ENCODE measurements around the gene COLEC12.

The COLEC12 gene

DNA sequence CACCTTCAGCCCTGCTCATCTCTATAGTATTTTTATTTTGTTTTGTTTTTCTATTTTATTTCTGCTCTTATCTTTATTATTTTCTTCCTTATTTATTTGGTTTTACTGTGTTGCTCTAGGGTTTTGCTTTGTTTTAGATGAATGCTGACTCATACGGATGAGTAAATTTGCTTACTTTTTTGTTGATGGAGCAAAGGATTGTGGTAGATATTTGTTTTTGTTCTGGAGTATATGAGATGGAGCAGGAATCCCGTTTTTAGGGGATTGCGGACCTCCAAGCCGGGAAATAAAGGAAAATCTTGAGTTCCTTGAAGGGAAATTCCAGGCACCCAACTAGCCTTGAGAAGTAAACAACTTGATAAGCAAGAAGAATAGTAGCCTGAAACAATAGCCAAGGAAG is 15.3 kb upstream of the COLEC12 start:
- Mint-ChIP-seq H3K27me3 (peaks cover 6 to 13% of the 10 kb centered on the region in 2 donors), H3K4me3 (no peak overlapping the region), H3K4me1 (peaks cover 8 to 9% of the 10 kb centered on the region in 2 donors), H3K9me3 (peaks cover 6 to 8% of the 10 kb centered on the region in 2 donors), H3K27ac (no peak overlapping the region), H3K36me3 (peaks cover 3 to 5% of the 10 kb centered on the region in 2 donors)
- DNase-seq (no peak), ATAC-seq (replicated peaks) (no peak)

DNA sequence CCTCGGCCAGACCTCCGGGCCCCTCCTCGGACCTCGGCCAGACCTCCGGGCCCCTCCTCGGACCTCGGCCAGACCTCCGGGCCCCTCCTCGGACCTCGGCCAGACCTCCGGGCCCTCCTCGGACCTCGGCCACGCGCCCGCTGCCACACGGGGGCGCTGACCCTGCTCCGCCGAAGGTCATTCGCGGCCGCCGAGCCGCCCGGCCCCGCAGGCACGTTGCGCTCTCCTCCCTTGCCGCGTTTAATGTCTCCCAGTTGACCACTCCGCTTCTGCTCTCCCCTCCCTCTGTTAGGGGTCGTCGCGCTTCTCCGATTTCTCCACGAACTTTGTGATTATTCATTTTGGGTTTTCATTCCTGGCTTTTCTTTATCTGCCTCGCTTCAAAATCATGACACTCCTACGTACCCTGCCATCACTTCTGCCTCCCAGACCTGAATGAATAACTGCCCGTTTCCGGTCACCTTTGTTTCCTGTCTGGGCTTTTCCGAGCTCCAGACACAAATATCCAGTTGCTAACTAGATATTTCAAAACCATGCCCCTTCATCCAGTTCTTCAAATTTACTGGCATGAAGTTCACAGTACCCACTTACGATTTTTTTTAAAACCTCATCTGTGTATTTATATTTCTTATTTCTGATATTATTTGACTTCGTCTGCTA is 14.8 kb upstream of the COLEC12 start:
- peaks cover 6 to 8% of the 10 kb centered on the region in 2 donors for H3K9me3 Mint-ChIP-seq
- H3K4me1 Mint-ChIP-seq, result peaks cover 8 to 9% of the 10 kb centered on the region in 2 donors
- no peak for DNase-seq
- H3K36me3 Mint-ChIP-seq, result peaks cover 3 to 5% of the 10 kb centered on the region in 2 donors
- H3K4me3 Mint-ChIP-seq, result no peak overlapping the region
- ATAC-seq (replicated peaks), result no peak
- H3K27me3 Mint-ChIP-seq, result peaks cover 6 to 8% of the 10 kb centered on the region in 2 donors
- H3K27ac Mint-ChIP-seq, result no peak overlapping the region

DNA sequence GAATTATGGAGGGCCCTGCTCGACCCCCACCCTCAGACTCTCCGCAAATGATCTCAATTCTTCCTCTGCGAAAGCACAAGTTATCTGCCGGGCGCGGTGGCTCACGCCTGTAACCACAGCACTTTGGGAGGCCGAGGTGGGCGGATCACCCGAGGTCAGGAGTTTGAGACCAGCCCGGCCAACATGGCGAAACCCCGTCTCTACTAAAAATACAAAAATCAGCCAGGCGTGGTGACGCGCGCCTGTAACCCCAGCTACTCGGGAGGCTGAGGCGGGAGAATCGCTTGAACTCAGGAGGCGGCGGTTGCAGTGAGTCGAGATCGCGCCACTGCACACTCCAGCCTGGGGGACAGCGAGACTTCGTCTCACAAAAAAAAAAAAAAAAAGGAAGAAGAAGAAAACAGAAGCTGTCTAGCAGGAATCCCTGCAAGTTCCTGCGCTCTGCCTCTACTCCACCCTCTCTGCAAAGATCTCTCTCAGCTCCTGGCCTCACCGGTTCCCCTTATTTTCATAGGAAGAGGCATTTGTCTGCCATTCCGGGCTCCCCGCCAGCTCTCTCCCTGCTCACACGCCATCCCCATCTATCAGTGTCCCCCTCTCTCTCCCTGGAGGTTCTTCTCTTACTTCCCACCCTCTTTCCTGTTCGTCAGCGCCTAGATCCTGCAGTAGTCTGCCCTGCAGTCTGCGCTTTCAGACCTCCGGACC is 13.5 kb upstream of the COLEC12 start:
- ATAC-seq (replicated peaks) (no peak), DNase-seq (no peak)
- Mint-ChIP-seq H3K4me1 (peaks cover 5 to 6% of the 10 kb centered on the region in 2 donors), H3K36me3 (peaks cover 3 to 5% of the 10 kb centered on the region in 2 donors), H3K27me3 (peaks cover 6% of the 10 kb centered on the region in 2 donors), H3K4me3 (no peak overlapping the region), H3K9me3 (peaks cover 6 to 8% of the 10 kb centered on the region in 2 donors), H3K27ac (no peak overlapping the region)

DNA sequence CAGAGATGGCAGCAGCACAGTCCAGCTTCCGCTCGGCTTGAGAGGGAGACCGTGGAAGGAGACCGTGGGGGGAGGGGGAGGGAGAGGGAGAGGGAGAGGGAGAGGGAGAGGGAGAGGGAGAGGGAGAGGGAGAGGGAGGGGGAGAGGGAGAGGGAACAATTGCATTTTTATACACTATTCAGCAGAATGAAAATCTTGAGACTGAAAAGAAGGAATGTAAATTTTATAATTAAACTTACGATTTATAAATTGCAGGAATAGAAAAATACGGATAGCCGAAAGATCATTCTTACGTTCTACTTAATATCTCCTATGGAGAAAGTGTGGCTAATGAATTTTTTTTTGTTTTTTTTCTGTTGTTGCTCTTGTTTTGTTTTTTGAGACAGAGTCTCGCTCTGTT is 12.5 kb upstream of the COLEC12 start:
- peaks cover 6 to 8% of the 10 kb centered on the region in 2 donors for H3K9me3 Mint-ChIP-seq
- H3K27me3 Mint-ChIP-seq, result peaks cover 0 to 6% of the 10 kb centered on the region in 2 donors
- H3K27ac Mint-ChIP-seq, result no peak overlapping the region
- DNase-seq (no peak), ATAC-seq (replicated peaks) (no peak)
- no peak overlapping the region for H3K4me3 Mint-ChIP-seq
- peaks cover 0 to 2% of the 10 kb centered on the region in 2 donors for H3K4me1 Mint-ChIP-seq
- H3K36me3 Mint-ChIP-seq, result peaks cover 3 to 5% of the 10 kb centered on the region in 2 donors

DNA sequence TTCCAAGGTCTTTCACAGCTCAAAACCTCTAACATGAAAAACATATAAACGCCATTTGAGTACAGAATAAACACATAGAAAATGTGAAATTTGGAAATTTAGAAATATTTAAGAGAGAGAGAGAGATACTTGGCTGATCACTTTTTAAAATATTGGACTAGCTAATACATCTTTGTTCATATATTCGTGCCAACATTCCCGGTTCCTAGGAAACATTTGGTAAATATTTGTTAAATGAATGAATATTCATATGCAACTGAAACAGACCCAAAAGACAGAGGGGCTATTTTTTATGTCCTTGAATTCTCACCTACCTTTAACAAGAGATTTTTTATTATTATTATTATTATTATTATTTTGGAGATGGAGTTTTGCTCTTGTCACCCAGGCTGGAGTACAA is 8.3 kb upstream of the COLEC12 start:
- no peak overlapping the region for H3K27ac Mint-ChIP-seq
- no peaks in the 10 kb centered on the region for H3K27me3 Mint-ChIP-seq
- no peak for ATAC-seq (replicated peaks)
- H3K9me3 Mint-ChIP-seq, result no peaks in the 10 kb centered on the region
- no peak overlapping the region for H3K4me3 Mint-ChIP-seq
- no peak for DNase-seq
- peaks cover 0 to 1% of the 10 kb centered on the region in 2 donors for H3K36me3 Mint-ChIP-seq
- peaks cover 3 to 5% of the 10 kb centered on the region in 2 donors for H3K4me1 Mint-ChIP-seq

DNA sequence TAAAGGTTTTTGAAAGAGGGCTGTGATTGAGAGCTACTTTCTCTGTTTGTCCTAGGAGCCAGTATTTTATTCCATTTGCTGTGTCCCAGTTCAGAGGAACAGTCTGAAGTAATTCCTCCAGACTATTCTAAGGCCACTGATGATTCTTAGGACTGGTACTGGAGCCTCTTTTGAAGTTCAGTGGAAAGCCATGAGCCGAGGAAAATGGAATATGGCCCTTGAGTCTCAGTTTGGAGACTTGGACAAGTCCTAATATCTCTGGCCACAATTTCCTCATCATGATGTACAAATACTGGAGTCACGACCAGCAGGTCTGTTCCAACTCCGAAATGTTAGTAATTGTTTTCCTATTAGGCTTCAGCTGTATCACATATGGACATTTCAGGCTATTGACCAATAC is 7.1 kb upstream of the COLEC12 start:
- Mint-ChIP-seq H3K27ac (no peak overlapping the region), H3K9me3 (no peaks in the 10 kb centered on the region)

DNA sequence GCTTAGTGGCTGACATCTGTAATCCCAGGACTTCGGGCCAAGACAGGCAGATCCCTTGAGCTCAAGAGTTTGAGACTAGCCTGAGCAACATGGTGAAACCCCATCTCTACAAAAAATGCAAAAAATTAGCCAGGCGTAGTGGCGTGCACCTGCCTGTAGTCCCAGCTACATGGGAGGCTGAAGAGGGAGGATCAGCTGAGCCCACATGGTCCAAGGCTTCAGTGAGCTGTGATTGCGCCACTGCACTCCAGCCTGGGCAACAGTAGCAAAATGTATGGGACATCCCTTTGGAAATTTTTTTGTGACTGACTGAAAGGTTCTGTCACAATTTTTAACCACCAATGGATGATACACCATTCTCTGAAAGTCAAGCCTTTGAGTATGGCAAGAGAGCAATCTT is 6.3 kb upstream of the COLEC12 start:
- H3K9me3 Mint-ChIP-seq, result no peaks in the 10 kb centered on the region
- no peak for ATAC-seq (replicated peaks)
- peaks cover 3 to 5% of the 10 kb centered on the region in 2 donors for H3K4me1 Mint-ChIP-seq
- H3K4me3 Mint-ChIP-seq, result no peak overlapping the region
- no peak overlapping the region for H3K27ac Mint-ChIP-seq
- peaks cover 0 to 1% of the 10 kb centered on the region in 2 donors for H3K36me3 Mint-ChIP-seq
- H3K27me3 Mint-ChIP-seq, result peaks cover 6 to 8% of the 10 kb centered on the region in 2 donors
- DNase-seq, result no peak

More for the DNA sequence above, 7.1 kb upstream of the COLEC12 start:
- no peak overlapping the region for H3K4me3 Mint-ChIP-seq
- H3K4me1 Mint-ChIP-seq, result peaks cover 3 to 5% of the 10 kb centered on the region in 2 donors
- DNase-seq (no peak), ATAC-seq (replicated peaks) (no peak)
- H3K27me3 Mint-ChIP-seq, result peaks cover under 1 to 4% of the 10 kb centered on the region in 2 donors
- peaks cover 0 to 1% of the 10 kb centered on the region in 2 donors for H3K36me3 Mint-ChIP-seq

DNA sequence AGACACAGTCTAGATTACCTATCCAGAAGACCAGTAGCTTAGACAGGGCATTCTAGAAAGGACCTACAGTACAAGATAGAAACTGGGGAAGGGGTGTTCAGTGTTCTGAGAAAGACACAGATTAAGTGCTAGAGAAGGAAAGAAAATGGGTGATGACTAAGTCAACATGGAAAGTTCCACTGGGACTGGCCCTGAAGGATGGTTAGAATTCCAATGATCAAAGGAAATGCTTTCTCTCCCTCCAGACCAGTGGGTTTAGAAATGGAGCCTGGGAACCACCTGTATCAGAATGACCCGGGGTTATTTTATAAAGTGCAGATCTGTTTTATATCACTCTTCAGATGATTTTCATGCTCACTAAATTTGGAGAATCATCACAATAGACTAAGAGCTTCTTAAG is 5.8 kb upstream of the COLEC12 start:
- DNase-seq (no peak), ATAC-seq (replicated peaks) (no peak)
- Mint-ChIP-seq H3K4me1 (peaks cover 3 to 5% of the 10 kb centered on the region in 2 donors), H3K27ac (no peak overlapping the region), H3K4me3 (no peak overlapping the region), H3K36me3 (peaks cover 0 to 1% of the 10 kb centered on the region in 2 donors), H3K27me3 (peaks cover 9 to 10% of the 10 kb centered on the region in 2 donors), H3K9me3 (no peaks in the 10 kb centered on the region)

DNA sequence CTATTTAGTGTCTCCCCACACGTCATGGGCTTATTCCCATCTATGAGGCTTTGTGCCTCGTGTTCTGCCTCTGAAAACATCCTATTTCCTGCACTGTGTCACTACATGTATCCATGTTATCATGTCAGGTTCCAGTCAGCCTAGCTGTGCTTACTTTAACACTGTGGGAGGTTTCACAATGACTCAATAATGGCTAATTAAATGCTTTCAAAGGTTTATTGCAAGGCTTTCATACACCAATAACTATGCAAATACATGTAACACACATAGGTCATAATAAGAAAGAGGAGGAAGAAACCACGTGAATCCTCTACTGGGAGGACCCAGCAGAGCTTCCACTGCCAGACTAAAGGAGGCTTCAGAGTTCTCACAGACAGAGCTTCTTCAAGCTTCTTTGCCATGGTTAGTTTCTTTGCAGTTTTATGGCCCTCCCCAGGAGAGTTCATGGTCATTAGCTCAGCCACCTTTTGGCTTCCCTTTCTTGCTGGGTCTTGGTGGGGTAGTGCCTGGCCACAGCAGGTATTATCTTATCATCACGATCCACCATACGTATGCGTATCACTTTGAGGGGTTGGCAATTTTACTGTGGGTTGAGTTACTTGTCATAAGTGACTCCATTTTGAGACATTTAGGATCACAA is 5.1 kb upstream of the COLEC12 start:
- peak; percentile 79 to 80 for ATAC-seq (replicated peaks)
- H3K27ac Mint-ChIP-seq, result no peak overlapping the region

DNA sequence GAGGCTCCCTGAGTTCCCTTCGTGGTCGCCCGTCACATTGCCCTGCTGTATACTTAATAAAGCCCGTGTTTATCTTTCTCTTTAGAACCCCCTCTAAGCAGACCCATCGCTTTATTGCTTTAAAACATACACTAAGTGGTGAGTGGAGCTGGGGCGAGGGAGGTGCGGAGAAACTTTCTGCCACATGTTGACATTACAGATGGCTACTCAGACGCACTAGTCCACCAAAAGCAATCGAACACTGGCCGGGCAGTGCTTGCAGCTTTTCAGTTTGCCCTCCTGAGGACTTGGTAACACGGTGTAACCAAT is 859 bp upstream of the COLEC12 start:
- H3K36me3 Mint-ChIP-seq, result peaks cover 0 to 1% of the 10 kb centered on the region in 2 donors
- ATAC-seq (replicated peaks), result no peak
- H3K9me3 Mint-ChIP-seq, result no peaks in the 10 kb centered on the region
- peaks cover 4 to 26% of the 10 kb centered on the region in 2 donors for H3K4me1 Mint-ChIP-seq
- no peak for DNase-seq
- peaks cover 42 to 51% of the 10 kb centered on the region in 2 donors for H3K27me3 Mint-ChIP-seq
- no peak overlapping the region for H3K27ac Mint-ChIP-seq
- H3K4me3 Mint-ChIP-seq, result peak overlapping the region in 1 of 2 donors; percentile 75

More for the DNA sequence above, 5.1 kb upstream of the COLEC12 start:
- H3K4me1 Mint-ChIP-seq, result peaks cover 4 to 12% of the 10 kb centered on the region in 2 donors
- H3K36me3 Mint-ChIP-seq, result peaks cover 0 to 1% of the 10 kb centered on the region in 2 donors
- no peak overlapping the region for H3K4me3 Mint-ChIP-seq
- H3K9me3 Mint-ChIP-seq, result no peaks in the 10 kb centered on the region
- DNase-seq, result no peak
- H3K27me3 Mint-ChIP-seq, result peaks cover 15 to 16% of the 10 kb centered on the region in 2 donors

DNA sequence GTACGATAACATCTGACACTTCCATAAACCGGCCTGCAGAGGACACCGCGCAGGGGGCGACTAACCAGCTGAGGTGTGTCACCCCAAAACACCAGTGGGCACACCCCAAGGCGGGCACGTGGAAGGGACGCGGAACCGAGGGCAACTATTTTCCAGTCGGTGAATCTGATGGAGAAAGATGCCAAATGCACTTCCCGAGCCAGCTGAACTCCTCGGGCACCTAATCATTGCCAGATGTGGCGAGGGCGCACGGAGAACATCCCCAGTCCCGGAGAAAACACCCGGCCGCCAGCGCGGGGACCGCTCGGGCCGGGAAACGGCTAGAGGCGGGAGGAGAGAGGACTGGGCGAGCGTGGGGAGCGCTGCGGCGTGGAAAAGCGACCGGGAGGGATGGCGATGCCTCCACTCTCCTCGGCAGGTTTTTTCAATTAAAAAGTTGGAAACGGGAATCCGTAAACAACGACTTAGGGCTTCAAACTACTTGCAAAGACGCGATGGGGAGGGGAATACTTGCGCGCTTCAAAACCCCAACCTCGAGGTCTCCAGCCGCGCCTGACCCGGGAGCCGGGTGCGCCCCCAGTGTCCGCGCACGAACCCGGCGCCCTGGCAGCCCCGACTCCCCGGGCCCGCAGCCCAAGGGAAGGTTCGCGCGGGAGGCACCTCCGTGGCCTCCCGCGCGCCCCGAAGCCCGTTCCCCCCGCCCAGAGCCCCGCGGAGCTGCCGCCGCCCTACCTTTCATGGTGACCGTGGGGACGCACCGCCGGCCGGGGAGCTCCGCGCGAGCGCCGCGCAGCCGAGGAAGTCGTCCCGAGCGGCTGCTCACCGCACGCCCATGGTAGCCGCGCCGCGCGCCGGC is 497 bp downstream of the COLEC12 start:
- H3K4me3 Mint-ChIP-seq, result peak overlapping the region; percentile 55 to 62

DNA sequence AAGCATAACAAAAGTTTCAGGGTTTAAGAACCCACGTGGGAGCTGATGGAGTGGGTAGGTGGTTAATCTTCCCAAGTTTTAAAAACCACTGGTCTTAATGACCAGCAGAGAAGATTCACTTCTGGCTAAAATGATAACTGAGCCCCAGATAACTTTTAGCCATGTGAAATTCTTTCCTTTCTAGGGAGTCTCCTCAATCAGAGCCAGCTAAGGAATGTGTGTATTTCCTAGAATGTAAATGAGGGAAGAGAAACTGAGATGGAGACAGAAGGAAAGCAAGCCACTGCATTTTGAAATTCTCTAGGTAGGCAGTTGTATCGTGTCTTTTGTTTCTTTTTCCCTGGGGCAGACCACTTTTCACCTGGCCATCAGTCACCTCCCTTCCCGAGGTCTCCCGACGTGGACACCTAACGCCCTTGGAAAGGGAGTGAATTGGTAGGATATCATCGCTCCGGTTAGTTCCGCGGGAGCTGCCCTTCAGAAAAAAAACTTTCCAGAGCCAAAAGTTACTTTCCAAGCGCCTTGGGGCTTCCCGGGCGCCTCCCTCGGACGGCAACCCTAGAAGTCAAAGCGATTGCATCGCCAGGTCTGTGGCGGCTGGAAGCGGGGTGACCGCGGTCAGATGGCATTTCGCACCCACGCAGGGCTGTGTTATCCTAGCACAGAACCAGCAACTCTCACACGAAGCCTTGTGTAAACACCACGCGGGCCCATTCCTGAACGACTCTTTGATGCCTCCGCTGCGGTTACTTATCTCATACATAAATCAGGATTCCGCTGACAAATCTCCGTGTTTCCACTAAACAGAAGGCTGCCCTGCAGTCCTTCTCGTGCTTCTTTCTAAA is 1.3 kb downstream of the COLEC12 start:
- ATAC-seq (replicated peaks) (no peak), DNase-seq (no peak)
- H3K4me3 Mint-ChIP-seq, result peak overlapping the region; percentile 55 to 62

More for the DNA sequence above, 497 bp downstream of the COLEC12 start:
- ATAC-seq (replicated peaks) (peak; percentile 14 to 21), DNase-seq (no peak)
- no peak overlapping the region for H3K27ac Mint-ChIP-seq
- H3K9me3 Mint-ChIP-seq, result no peaks in the 10 kb centered on the region
- H3K4me1 Mint-ChIP-seq, result peaks cover 2 to 21% of the 10 kb centered on the region in 2 donors
- peaks cover 42 to 51% of the 10 kb centered on the region in 2 donors for H3K27me3 Mint-ChIP-seq
- no peaks in the 10 kb centered on the region for H3K36me3 Mint-ChIP-seq

DNA sequence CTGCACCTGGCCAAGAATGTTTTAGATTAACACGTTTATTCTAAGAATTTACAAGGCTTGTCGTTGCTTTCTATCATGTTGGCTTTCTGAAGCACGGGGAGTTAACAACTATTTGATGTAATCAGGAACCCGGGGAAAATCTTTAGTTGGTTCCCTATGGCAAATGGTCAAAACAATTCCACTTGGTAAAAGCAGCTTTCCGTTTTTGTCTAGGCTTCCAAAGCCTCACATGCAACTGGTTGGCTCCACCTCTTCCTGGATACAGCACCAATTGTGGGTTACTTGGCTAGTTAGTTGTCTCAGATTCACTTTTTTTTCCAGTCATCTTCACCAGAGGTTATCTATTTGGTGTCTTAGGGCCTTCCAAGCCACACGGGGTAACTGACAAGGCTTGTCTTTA is 2.8 kb downstream of the COLEC12 start:
- peaks cover 39 to 51% of the 10 kb centered on the region in 2 donors for H3K27me3 Mint-ChIP-seq
- peaks cover 2 to 21% of the 10 kb centered on the region in 2 donors for H3K4me1 Mint-ChIP-seq
- no peaks in the 10 kb centered on the region for H3K36me3 Mint-ChIP-seq
- H3K9me3 Mint-ChIP-seq, result no peaks in the 10 kb centered on the region
- no peak overlapping the region for H3K4me3 Mint-ChIP-seq
- no peak overlapping the region for H3K27ac Mint-ChIP-seq
- ATAC-seq (replicated peaks), result no peak
- no peak for DNase-seq

More for the DNA sequence above, 1.3 kb downstream of the COLEC12 start:
- H3K36me3 Mint-ChIP-seq, result no peaks in the 10 kb centered on the region
- peaks cover 42 to 51% of the 10 kb centered on the region in 2 donors for H3K27me3 Mint-ChIP-seq
- no peak overlapping the region for H3K27ac Mint-ChIP-seq
- H3K9me3 Mint-ChIP-seq, result no peaks in the 10 kb centered on the region
- H3K4me1 Mint-ChIP-seq, result peaks cover 2 to 21% of the 10 kb centered on the region in 2 donors
